OCI-LY7 (cell line): ENCODE data around the gene RAD50. TPM values are rescaled to one million over a fixed set of nuclear protein-coding genes. Genes with fewer than 3 reads are reported as not detected.

ENCODE experiments used
- BruUV-seq: library from RNA; stranded (reverse); fragments of 400-500 nt; replicated peaks from 2 replicates; lab custom pipeline; 2021; lab: Mats Ljungman, UMichigan
- CTCF ChIA-PET: fragments of 300-600 bp; sonication (Branson Sonifier 250); formaldehyde crosslinking; loops from one replicate; lab custom pipeline; 2022; ENCODE audit warnings: antibody characterized with exemption; ENCODE audit not compliant: unreplicated experiment; lab: Charles Lee
- POLR2A ChIA-PET: fragments of 300-600 bp; sonication (Branson Sonifier 250); formaldehyde crosslinking; loops from one replicate; lab custom pipeline; 2022; ENCODE audit warnings: antibody characterized with exemption; lab: Charles Lee
- DNase-seq: peaks from one replicate; pipeline ENCODE4 v3.0.0-alpha.2; 2015; ENCODE audit warnings: low spot score
- H2AFZ ChIP-seq: fragments of 200-600 bp; sonication (generic), shearing (Covaris generic); 2 replicates; pipeline ENCODE4 v1.6.1; 2014; ENCODE audit warnings: mild to moderate bottlenecking, antibody characterized with exemption, low read length, moderate library complexity
- H3K27ac ChIP-seq: fragments of 200-600 bp; sonication (generic); 2 replicates; pipeline ENCODE4 v1.5.1; 2014; ENCODE audit warnings: mixed run types, low read depth, mild to moderate bottlenecking, moderate library complexity, low read length, inconsistent platforms; ENCODE audit not compliant: poor library complexity, severe bottlenecking
- H3K36me3 ChIP-seq: fragments of 200-600 bp; sonication (generic); 2 replicates; pipeline ENCODE4 v1.6.1; 2014; ENCODE audit warnings: mild to moderate bottlenecking, antibody characterized with exemption, low read length, moderate library complexity, mixed read lengths; ENCODE audit not compliant: insufficient read depth
- H3K4me1 ChIP-seq: fragments of 200-600 bp; sonication (generic); 2 replicates; pipeline ENCODE4 v1.5.1; 2014; ENCODE audit warnings: mild to moderate bottlenecking, low read length; ENCODE audit not compliant: insufficient read depth, poor library complexity, severe bottlenecking
- H3K4me2 ChIP-seq: fragments of 200-600 bp; sonication (generic); 2 replicates; pipeline ENCODE4 v1.6.1; 2014; ENCODE audit warnings: mild to moderate bottlenecking, low read length
- H3K4me3 ChIP-seq: fragments of 200-600 bp; sonication (generic); 2 replicates; pipeline ENCODE4 v1.5.1; 2014; ENCODE audit warnings: mild to moderate bottlenecking, low read depth, low read length; ENCODE audit not compliant: poor library complexity, severe bottlenecking
- H3K79me2 ChIP-seq: fragments of 200-600 bp; sonication (generic); 2 replicates; pipeline ENCODE4 v1.6.1; 2016; ENCODE audit warnings: low read depth, mild to moderate bottlenecking, low read length, moderate library complexity, mixed read lengths; ENCODE audit not compliant: insufficient read depth
- H3K9me2 ChIP-seq: fragments of 200-600 bp; sonication (generic); 2 replicates; pipeline ENCODE4 v1.6.1; 2016; ENCODE audit warnings: mild to moderate bottlenecking, low read length, mixed read lengths; ENCODE audit not compliant: insufficient read depth
- H3K9me3 ChIP-seq: fragments of 200-600 bp; sonication (generic); 2 replicates; pipeline ENCODE4 v1.6.1; 2014; ENCODE audit warnings: mild to moderate bottlenecking, mixed run types, low read length, mixed read lengths
- H4K20me1 ChIP-seq: fragments of 200-600 bp; sonication (generic); 2 replicates; pipeline ENCODE4 v1.6.1; 2014; ENCODE audit warnings: mild to moderate bottlenecking, antibody characterized with exemption, low read length, moderate library complexity, mixed read lengths; ENCODE audit not compliant: insufficient read depth
- EZH2phosphoT487 ChIP-seq: fragments of 200-600 bp; sonication (generic); IDR thresholded peaks from 2 replicates; pipeline ENCODE4 v1.6.1; 2018; ENCODE audit warnings: low read depth, borderline replicate concordance, mild to moderate bottlenecking, mixed run types, antibody characterized with exemption, low read length, moderate library complexity, mixed read lengths
- intact Hi-C: fragments of 100-400 bp; cut with micrococcal nuclease; formaldehyde crosslinking; loops from one replicate; pipeline ENCODE4 v1.10.0; 2022; ENCODE audit not compliant: unreplicated experiment
- total RNA-seq, 2 experiments: library from RNA; depleted of rRNA in 1 of 2; stranded (reverse); fragments of >200 nt in 1 of 2; shearing (Covaris generic) in 1 of 2; gene quantifications; 2 replicates each; pipeline ENCODE4 v1.2.3, GENCODE V29; 2014 to 2022
- TF ChIP-seq, protein P1 (sequence below): fragments of 200-600 bp; sonication (generic); conservative IDR thresholded peaks from 2 replicates; pipeline ENCODE4 v1.5.1; 2014; ENCODE audit warnings: mild to moderate bottlenecking, antibody characterized with exemption, low read length, moderate library complexity, mixed read lengths

RAD50 gene
- total RNA-seq, 2 experiments from 2014 or later: 24.0 to 59.8 TPM

DNA sequence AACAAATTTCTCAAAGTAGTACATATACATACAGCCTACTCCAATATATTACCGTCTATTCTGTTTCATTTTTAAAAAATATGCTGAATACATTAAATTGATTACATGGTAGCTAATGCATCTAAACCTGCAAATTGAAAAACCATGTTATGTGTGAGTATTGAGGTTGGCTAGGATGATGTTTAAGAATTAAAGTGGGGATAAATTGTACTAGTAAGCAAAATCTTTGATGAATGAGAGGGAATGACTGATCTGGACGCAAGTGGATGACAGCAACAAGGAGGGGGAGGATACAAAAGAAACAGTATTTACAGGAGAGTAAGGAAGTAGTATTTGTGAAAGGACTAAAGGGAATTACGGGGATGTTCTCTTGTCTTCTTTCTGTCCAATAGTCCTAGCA lies 37.4 kb downstream of the RAD50 start:
- no peaks in the 10 kb centered on the region for H4K20me1 ChIP-seq
- intact Hi-C loops: no loop called here
- no peak for TF ChIP-seq EZH2phosphoT487
- TF ChIP-seq, protein P1, sequence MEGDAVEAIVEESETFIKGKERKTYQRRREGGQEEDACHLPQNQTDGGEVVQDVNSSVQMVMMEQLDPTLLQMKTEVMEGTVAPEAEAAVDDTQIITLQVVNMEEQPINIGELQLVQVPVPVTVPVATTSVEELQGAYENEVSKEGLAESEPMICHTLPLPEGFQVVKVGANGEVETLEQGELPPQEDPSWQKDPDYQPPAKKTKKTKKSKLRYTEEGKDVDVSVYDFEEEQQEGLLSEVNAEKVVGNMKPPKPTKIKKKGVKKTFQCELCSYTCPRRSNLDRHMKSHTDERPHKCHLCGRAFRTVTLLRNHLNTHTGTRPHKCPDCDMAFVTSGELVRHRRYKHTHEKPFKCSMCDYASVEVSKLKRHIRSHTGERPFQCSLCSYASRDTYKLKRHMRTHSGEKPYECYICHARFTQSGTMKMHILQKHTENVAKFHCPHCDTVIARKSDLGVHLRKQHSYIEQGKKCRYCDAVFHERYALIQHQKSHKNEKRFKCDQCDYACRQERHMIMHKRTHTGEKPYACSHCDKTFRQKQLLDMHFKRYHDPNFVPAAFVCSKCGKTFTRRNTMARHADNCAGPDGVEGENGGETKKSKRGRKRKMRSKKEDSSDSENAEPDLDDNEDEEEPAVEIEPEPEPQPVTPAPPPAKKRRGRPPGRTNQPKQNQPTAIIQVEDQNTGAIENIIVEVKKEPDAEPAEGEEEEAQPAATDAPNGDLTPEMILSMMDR: no peak
- H3K4me2 ChIP-seq: no peak overlapping the region
- H2AFZ ChIP-seq: no peak overlapping the region
- ChIA-PET CTCF (no interaction called here), POLR2A (interaction anchor here (0.7 kb wide), 1 partner anchor 16 kb away, joined by 5 read pairs; no protein-coding TSS in a partner anchor)
- H3K4me1 ChIP-seq: no peaks in the 10 kb centered on the region
- BruUV-seq: no TSS peak
- no peak overlapping the region for H3K4me3 ChIP-seq
- no peak overlapping the region for H3K27ac ChIP-seq
- no peaks in the 10 kb centered on the region for H3K9me2 ChIP-seq
- no peak for DNase-seq
- H3K79me2 ChIP-seq: no peaks in the 10 kb centered on the region
- H3K9me3 ChIP-seq: no peaks in the 10 kb centered on the region
- H3K36me3 ChIP-seq: peaks cover 96% of the 10 kb centered on the region

DNA sequence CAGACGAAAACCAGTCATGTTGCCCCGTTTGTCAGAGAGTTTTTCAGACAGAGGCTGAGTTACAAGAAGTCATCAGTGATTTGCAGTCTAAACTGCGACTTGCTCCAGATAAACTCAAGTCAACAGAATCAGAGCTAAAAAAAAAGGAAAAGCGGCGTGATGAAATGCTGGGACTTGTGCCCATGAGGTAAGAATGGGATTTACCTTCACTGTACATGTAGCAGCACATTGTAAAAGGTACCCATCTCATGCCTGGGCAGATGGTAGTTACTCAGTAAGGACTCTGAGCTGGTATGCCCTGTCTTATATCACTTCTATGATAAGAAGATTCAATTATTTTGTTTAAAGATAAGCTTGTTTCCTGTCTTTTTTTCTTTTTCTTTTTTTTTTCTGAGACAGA lies 38.8 kb downstream of the RAD50 start:
- CTCF ChIA-PET: no interaction called here

More for the DNA sequence above, 38.8 kb downstream of the RAD50 start:
- H3K9me3 ChIP-seq: no peaks in the 10 kb centered on the region
- POLR2A ChIA-PET: interaction anchor here (0.6 to 1.2 kb wide), 6 partner anchors 29 to 1470 kb away, joined by 3 to 4 read pairs (median 3); no protein-coding TSS in a partner anchor
- no peak overlapping the region for H3K27ac ChIP-seq
- no peak overlapping the region for H2AFZ ChIP-seq
- no peak for DNase-seq
- H3K4me3 ChIP-seq: no peak overlapping the region
- H4K20me1 ChIP-seq: no peaks in the 10 kb centered on the region
- no peak overlapping the region for H3K4me2 ChIP-seq
- intact Hi-C loops: loop anchor here (5.0 kb wide), 1 partner anchor 68 kb away; no protein-coding TSS in a partner anchor
- TF ChIP-seq EZH2phosphoT487: no peak
- TF ChIP-seq, protein P1: no peak
- peaks cover 96% of the 10 kb centered on the region for H3K36me3 ChIP-seq
- H3K9me2 ChIP-seq: no peaks in the 10 kb centered on the region
- H3K4me1 ChIP-seq: no peaks in the 10 kb centered on the region
- no TSS peak for BruUV-seq
- no peaks in the 10 kb centered on the region for H3K79me2 ChIP-seq
